ENCODE results near the gene PLA2G15. TPM values are rescaled to one million over a fixed set of nuclear protein-coding genes. Genes with fewer than 3 reads are reported as not detected.

PLA2G15 gene
- total and polyA plus RNA-seq, 2 of the 13 experiments (the other 11 are each of a cell fraction or from before 2014, with no cell fraction given) = 14.4 to 23.7 TPM

- TF ChIP-seq UBTF (CRISPR knock-in tag; IDR thresholded peaks at IDR 0.05) = peak; percentile 61; the same call in 1 of the 2 replicates
- peak; percentile 66 for TF ChIP-seq MNT (IDR thresholded peaks at IDR 0.05)
- TF ChIP-seq SRSF1 (optimal IDR thresholded peaks at IDR 0.05; ENCODE audit: low read depth, low read length) = no peak
- TF ChIP-seq AFF4 (CRISPR knock-in tag; IDR thresholded peaks at IDR 0.05) = peak; percentile 48; the same call in 1 of the 2 replicates
- peak; percentile 90 for TF ChIP-seq ZNF205 (CRISPR knock-in tag; IDR thresholded peaks at IDR 0.05)
- TF ChIP-seq ZNF639 (CRISPR knock-in tag; conservative IDR thresholded peaks at IDR 0.05) = peak; percentile 76; the same call in 1 of the 2 replicates
- TF ChIP-seq BRF2 (CRISPR knock-in tag; IDR thresholded peaks at IDR 0.05) = no peak
- TF ChIP-seq XBP1 (CRISPR knock-in tag; IDR thresholded peaks at IDR 0.05) = no peak
- TF ChIP-seq NFRKB (IDR thresholded peaks at IDR 0.05) = no peak
- TF ChIP-seq GLI4 (CRISPR knock-in tag; IDR thresholded peaks at IDR 0.05; ENCODE audit: borderline replicate concordance) = no peak
- TF ChIP-seq ZNF207 (IDR thresholded peaks at IDR 0.05; ENCODE audit: borderline replicate concordance) = no peak
- TF ChIP-seq ZNF782 (CRISPR knock-in tag; IDR thresholded peaks at IDR 0.05; ENCODE audit: borderline replicate concordance) = no peak
- 0 out of 2 replicates have a peak, but pooled peaks have one; percentile 30 for TF ChIP-seq ATF7 (IDR thresholded peaks at IDR 0.05)
- no peak; the same call in 1 of the 2 replicates for TF ChIP-seq ATF7 (CRISPR knock-in tag; IDR thresholded peaks at IDR 0.05)
- peak; percentile 97 for TF ChIP-seq SAP130 (CRISPR knock-in tag; IDR thresholded peaks at IDR 0.05; ENCODE audit: low read depth)
- TF ChIP-seq ZNF446 (CRISPR knock-in tag; IDR thresholded peaks at IDR 0.05) = no peak
- no peak for TF ChIP-seq BRD4 (CRISPR knock-in tag; IDR thresholded peaks at IDR 0.05)
Measured at GRCh38 chr16:68265078-68265920, 20.1 kb downstream of the PLA2G15 start (continued).

Data from HepG2 (cell line).